GM18907 (cell line): ENCODE measurements around the gene SCN4B.
"Not testable (repeated sequence)": the region's sequence is repeated elsewhere in the genome, so short reads cannot be mapped to it uniquely, and the experiment has no call there.

Experiments used
- ATAC-seq: cut with Tn5 transposase; IDR thresholded peaks from one replicate; pipeline ENCODE4 v1.9.1; 2021; ENCODE audit warnings: mild to moderate bottlenecking, moderate library complexity; ENCODE audit not compliant: unreplicated experiment

The SCN4B gene

GRCh38 chr11:118152552-118153471 is at the start of gene SCN4B:
SCN4B (minus strand) TSS chr11:118152823; CDS start chr11:118152673, 150 bp downstream.
- no peak for ATAC-seq

- no peak for ATAC-seq
Measured at GRCh38 chr11:118201966-118202365, 49.3 kb upstream of the SCN4B start.

DNA sequence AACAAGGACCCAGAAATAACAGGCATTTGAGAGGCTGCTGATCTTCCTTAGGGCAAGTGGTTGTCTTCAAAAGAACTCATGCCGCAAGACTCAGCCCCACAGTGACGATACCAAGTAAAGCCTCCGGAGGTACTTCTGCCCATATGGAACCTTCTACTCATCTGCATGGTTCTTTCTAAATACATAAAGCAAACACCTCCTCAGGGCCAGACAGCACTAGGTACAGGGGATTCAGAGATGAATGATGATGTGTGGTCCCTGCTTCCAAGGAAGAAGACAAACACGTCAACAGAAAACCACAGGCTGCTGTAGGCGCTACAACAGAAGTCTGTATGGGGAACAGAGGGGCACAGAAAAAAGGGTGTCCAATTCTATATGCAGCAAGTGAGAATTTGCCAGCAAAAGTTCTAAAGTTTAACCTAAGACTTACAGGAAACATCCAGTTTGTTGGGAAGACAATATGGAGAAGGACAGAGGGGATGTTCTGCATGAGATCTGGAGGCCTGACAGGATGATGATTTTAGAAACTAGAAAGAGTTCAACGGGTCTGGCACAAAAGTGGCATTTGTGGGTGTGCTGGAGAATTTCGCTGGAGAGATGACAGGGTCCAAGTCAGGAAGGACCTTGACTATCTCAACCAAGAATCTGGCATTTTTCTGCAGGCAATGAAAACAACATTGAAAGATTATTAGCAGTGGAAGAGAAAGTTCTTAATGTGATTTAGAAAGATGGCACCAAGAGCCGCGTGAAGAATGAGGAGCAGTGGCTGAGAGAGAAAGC is 48.5 kb upstream of the SCN4B start:
- ATAC-seq: no peak

- no peak for ATAC-seq
Measured at GRCh38 chr11:118200497-118200896, 47.9 kb upstream of the SCN4B start.

GRCh38 chr11:118199135-118199534 is 46.5 kb upstream of the SCN4B start:
- no peak for ATAC-seq

GRCh38 chr11:118198370-118198769 is 45.7 kb upstream of the SCN4B start:
- ATAC-seq: no peak

DNA sequence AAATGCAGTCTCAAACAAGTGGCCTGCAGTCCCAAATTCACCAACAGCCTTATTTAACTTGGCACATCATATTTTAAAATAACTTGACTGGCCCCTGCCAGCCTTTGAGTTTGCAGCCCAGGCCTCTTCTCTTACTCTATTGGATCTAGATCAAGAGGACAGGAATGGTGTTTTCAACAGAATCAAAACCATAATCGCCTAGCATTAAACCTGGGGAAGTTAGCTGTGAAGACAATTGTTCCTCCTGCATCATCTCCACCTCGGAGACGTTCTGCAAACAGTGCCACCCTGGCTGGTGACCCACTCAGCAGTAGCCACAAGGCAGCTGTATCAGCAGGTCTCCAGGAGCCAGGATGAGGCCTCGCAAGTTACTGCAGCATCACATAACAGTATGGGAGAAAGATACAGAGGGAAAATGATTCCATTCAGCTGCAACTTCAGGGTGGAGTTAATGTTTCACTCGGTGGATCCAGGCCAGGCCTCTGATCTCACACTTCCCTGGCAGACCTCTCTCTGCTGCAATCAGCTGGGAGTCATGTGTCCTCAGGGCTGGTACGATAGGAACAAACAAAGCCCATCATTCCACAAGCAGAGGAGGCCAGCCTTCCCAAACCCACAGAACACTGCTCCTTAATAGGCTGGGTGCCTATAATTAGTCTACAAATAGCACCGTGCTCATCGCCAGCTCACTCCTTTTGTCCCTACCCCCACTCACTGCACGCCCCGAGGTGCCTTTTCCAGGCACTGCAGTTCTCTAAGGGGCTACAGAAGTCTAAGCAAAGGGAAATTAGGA is 42.4 kb upstream of the SCN4B start:
- no peak for ATAC-seq

DNA sequence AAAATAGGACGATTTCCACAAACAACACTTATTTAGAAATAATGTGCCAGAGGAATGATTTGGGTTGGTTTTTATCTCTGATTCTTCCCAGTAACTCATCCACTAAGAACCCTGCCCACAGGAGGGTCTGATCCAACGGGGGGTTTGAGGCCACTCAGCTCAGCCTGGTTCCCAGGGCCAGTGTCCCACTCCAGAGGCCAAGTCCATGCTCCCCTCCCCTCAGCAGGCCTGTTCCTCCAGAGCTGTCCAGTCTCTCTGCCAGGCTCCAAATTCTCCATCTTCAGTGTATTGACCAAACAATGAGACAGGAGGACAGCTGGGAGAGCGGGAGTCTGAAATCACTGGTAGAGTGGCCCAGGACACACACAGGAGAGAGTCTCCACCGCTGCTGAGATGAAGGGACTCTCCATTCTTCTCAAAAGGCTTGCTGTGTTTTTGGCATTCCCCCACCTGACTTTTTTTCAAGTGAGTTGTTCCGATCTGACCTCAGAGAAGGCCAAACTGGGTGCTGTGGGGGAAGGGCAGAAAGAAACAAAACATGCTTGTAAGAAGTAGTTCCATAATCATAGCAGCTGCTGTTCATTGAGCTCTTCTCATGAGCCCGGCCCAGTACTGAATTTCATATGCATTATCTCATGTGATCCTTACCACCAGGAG is 41.4 kb upstream of the SCN4B start:
- ATAC-seq: no peak

DNA sequence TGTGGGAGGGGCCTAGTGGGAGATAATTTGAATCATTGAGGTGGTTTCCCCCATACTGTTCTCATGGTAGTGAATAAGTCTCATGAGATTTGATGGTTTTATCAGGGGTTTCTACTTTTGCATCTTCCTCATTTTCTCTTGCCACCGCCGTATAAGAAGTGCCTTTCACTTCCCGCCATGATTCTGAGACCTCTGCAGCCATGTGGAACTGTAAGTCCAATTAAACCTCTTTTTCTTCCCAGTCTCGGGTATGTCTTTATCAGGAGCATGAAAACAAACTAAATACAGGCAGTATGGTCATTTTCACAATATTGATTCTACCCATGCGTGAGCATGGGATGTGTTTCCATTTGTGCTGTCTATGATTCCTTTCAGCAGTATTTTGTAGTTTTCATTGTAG is 40.2 kb upstream of the SCN4B start:
- ATAC-seq: not testable (repeated sequence)

- not testable (repeated sequence) for ATAC-seq
Measured at GRCh38 chr11:118190942-118191506, 38.4 kb upstream of the SCN4B start.

GRCh38 chr11:118186346-118187107 is 33.9 kb upstream of the SCN4B start:
- ATAC-seq: no peak

DNA sequence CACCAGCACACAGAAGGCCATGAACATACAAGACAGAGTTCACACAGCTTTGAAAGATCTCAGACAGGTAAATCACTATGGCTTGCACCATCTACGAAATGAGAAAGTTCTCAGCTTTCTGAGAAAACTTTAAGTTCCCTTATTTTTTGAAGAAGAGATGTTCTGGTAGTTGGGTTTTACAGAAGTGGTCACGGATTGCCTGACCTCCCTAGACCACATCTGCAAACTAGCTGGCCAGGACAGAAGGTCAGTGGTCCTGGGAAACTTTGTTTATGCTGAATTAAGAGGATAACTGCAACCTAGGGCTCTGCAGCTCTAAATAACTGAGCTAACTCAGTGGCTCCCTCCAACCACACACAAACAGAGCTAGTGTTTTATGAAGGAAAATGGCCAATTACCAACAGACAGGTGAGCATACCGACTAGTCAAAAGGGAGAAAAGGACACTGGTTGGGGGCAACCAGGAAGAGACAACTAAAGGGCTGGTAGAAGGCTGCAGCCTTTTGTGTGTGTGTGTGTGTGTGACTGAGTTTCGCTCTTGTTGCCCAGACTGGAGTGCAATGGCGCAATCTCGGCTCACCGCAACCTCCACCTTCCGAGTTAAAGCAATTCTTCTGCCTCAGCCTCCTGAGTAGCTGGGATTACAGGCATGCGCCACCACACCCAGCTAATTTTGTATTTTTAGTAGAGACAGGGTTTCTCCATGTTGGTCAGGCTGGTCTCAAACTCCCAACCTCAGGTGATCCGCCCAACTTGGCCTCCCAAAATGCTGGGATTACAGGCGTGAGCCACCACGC is 32.4 kb upstream of the SCN4B start:
- no peak for ATAC-seq

DNA sequence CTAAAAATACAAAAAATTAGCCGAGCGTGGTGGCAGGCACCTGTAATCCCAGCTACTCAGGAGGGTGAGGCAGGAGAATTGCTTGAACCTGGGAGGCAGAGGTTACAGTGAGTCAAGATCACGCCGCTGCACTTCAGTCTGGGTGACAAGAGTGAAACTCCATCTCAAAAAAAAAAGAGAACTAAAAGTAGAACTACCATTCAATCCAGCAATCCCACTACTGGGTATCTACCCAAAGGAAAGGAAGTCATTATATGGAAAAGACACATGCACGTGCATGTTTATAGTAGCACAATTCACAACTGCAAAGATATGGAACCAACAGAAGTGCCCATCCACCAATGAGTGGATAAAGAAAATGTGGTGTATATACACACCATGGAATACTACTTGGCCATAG is 31.1 kb upstream of the SCN4B start:
- ATAC-seq: not testable (repeated sequence)

- no peak for ATAC-seq
Measured at GRCh38 chr11:118180300-118180703, 27.7 kb upstream of the SCN4B start.

DNA sequence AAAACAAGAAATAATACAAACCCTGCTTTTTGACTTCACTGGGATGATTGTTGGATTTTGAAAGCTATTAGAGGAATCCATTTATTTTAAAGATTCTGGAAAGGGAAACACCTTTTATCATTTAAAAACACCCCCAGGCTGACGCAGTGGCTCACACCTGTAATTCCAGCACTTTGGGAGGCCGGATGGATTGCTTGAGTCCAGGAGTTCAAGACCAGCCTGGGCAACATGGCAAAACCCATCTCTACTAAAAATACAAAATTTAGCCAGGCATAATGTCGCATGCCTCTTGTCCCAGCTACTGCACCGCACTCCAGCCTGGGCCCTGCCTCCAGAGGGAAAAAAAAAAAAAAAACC is 24.1 kb upstream of the SCN4B start:
- ATAC-seq: no peak

DNA sequence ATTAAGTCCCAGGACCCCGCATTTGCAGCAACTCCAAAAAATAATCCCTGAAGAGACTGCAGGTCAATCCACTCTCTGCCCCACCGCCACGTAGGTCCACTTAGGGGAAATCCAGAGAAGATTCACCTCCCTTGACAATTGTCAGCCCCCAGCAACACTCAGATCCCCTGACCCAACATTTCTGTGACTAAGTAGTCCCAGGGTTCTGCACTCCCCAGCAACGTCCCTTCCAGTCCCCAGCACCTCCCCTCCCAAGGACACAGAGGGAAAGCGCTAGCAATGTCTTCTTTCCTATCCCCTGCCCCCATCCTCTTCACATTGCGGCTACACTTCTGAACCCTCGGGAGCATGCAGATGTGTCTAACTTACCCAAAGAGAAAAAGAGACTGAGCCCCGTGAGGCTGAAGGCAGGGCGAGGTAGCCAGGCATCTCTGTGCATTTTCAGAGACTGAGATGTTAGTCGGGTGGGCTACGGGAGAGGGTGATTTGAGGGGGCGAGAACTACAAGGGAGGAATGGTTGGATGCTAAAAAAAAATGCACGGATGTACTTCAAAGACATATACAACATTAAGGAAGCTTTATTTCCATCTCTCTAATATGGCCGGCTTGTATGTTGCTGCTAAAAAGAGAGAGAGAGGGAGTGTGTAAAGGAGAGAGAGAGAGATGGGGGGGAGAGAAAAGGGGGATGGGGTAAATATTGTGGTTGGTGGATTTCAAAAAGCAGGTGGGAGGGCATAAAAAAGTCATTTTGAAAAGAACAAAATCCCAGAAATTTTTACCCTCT is 23.6 kb upstream of the SCN4B start, which contains the start of gene SCN2B:
TSS of gene SCN2B (minus strand) at position 647 of the 785 bp plus-strand sequence. CDS start at position 439, 208 bp downstream.
- no peak for ATAC-seq

DNA sequence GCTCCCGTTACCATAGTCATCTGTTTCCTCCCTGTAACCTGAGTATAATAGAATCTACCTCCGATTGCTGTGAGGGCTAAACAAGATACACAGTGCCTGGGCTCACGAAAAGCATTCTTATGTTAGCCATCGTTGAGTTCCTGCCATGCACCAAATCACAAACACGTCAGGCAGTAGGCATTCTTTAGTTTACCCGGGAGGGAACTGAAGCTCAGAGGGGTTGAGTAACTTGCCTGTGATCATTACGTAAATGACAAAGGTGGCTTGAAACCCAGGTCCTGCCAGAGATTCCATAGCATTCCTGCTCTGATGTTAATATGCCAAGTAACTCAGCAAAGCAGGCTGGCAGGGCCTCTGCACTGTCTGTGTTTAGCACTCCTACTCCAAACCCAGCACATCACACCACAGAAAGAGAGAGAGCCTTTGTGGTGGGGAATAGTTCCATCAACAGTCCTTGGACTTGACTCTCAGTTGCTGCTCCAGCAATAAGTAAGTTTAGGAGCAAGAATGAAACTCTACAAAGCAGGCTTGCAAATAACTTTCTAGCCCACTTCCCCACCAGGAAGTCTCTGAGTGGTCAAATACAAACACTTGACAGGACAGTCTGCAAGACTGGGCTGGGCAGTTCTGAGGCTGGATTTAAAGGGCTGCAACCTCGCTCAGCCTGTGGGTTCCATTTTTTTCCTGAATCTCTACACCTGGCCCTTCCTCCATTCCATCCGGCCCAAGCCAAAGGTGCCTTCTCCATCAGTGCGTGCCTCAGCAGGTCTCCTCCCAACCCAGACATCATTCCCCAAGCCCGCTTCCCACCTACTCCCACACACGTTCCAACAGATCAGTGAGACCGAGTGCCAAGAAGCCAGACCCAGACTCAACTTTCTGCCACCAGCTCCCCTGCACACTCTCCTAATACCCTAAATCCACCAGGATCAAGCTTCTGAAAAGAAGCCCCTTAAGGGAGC is 22.7 kb upstream of the SCN4B start:
- no peak for ATAC-seq
